Measurements from ENCODE around the gene GPC5.
"Not testable (repeated sequence)": the region's sequence is repeated elsewhere in the genome, so short reads cannot be mapped to it uniquely, and the experiment has no call there.

Gene GPC5

DNA sequence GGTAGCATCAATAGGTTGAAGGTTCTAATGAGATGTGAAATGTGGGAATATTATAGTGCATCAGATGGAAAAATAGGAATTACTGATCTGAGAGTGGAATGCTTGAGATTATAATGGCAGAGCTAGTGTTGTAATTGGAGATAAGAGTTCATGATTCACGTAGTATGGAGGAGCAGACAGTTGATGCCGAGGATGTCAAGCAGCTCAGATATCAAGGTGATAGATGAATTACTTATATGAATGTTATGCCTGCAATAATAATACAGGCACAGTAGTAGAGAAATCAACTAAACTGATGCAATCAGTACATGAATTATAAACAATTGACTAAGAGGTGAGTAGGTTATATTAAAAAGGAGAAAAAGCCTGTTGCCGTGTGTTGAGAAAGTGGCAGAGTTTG lies 1035.0 kb downstream of the GPC5 start:
- Mint-ChIP-seq H3K4me1 (ENCODE audit: low read depth) (no peaks in the 10 kb centered on the region), H3K36me3 (ENCODE audit: low read depth) (no peaks in the 10 kb centered on the region), H3K27ac (no peak overlapping the region), H3K4me3 (no peak overlapping the region), H3K27me3 (ENCODE audit: low read depth) (no peaks in the 10 kb centered on the region), H3K9me3 (peaks cover 3% of the 10 kb centered on the region)

DNA sequence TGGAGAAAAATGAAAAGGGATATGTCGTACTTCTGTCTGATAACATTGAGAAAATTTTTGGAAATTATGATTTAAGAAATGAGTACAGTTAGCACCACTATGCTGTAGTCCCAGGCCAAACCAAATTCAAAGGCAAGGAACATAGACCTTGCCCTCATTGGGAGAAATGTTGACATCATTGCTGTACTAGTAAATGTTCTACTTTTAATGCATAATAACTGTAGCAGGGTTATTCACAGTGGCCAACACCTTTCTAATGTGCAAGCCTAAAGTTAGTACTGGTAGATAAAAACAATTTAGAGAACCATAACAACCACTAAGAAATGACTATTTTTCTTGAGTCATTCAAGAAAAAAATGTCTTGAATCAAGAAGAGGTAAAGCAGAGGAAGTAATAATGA lies 1035.5 kb downstream of the GPC5 start:
- H3K36me3 Mint-ChIP-seq (ENCODE audit: low read depth), result no peaks in the 10 kb centered on the region
- H3K27ac Mint-ChIP-seq, result no peak overlapping the region
- H3K27me3 Mint-ChIP-seq (ENCODE audit: low read depth), result no peaks in the 10 kb centered on the region
- no peak overlapping the region for H3K4me3 Mint-ChIP-seq
- no peaks in the 10 kb centered on the region for H3K4me1 Mint-ChIP-seq (ENCODE audit: low read depth)
- peaks cover 3% of the 10 kb centered on the region for H3K9me3 Mint-ChIP-seq

DNA sequence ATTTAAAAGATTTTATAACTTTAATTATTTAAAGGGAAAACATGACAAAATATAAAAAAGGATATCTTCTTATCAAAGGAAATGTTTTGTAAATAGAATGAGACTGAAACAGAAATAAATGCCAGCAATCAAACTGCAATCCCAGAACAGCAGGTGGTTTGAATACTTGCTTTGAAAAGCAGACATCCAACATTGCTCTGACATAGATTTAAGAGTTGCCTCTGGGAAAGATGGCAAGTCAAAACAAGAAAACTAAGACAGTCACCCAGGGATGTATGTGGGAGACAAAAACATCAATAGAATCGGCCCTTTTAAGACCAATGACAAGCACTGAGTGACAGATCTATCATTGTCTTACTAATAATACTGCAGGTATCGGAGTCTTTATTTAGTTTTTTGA lies 1038.5 kb downstream of the GPC5 start:
- Mint-ChIP-seq H3K27me3 (ENCODE audit: low read depth) (no peaks in the 10 kb centered on the region), H3K4me3 (no peak overlapping the region), H3K36me3 (ENCODE audit: low read depth) (no peaks in the 10 kb centered on the region), H3K4me1 (ENCODE audit: low read depth) (no peaks in the 10 kb centered on the region), H3K9me3 (peaks cover 6% of the 10 kb centered on the region), H3K27ac (no peak overlapping the region)

DNA sequence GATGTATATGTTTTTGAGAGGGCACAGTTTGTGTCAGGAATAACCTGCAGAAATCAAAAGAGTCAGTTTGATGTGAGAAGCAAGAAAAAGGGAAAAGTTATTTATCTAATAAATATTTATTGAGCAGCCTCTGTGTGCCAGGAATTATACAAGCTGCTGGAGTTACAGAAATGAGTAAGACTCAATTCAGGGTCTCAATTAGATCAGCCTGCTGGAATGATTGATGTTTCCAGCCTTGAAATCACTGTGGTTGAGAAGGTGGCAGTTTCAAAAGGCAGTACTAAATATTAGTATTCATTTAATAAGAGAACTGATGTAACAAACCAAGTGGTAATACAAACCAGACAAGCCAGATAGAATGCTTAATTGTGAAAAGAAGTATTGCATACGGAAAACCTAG lies 1045.8 kb downstream of the GPC5 start:
- H3K4me1 Mint-ChIP-seq (ENCODE audit: low read depth), result no peaks in the 10 kb centered on the region
- peaks cover 3% of the 10 kb centered on the region for H3K9me3 Mint-ChIP-seq

DNA sequence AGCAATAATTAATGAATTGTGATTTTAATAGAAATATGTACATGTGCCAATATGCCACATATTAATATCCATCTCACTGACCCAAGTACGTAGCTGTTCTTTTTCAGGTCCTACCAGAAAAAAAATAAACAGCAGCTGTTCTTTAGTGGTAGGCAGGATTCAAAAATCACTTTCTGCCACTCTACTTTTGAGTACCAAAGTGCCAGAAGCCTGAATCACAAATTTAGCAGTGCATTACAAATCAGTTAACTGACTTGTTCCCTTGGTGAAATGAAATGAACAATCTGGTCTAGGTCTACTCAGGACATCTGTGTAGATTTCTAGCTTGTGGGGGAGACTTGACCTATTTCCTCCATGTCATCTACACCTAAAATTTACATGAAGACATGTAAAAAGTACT lies 1052.6 kb downstream of the GPC5 start:
- H3K36me3 Mint-ChIP-seq (ENCODE audit: low read depth), result no peaks in the 10 kb centered on the region
- no peaks in the 10 kb centered on the region for H3K27me3 Mint-ChIP-seq (ENCODE audit: low read depth)
- no peak overlapping the region for H3K27ac Mint-ChIP-seq
- H3K9me3 Mint-ChIP-seq, result peaks cover 9% of the 10 kb centered on the region
- H3K4me3 Mint-ChIP-seq, result no peak overlapping the region
- no peaks in the 10 kb centered on the region for H3K4me1 Mint-ChIP-seq (ENCODE audit: low read depth)

More for the DNA sequence above, 1045.8 kb downstream of the GPC5 start:
- Mint-ChIP-seq H3K36me3 (ENCODE audit: low read depth) (no peaks in the 10 kb centered on the region), H3K4me3 (no peak overlapping the region), H3K27me3 (ENCODE audit: low read depth) (no peaks in the 10 kb centered on the region), H3K27ac (no peak overlapping the region)

DNA sequence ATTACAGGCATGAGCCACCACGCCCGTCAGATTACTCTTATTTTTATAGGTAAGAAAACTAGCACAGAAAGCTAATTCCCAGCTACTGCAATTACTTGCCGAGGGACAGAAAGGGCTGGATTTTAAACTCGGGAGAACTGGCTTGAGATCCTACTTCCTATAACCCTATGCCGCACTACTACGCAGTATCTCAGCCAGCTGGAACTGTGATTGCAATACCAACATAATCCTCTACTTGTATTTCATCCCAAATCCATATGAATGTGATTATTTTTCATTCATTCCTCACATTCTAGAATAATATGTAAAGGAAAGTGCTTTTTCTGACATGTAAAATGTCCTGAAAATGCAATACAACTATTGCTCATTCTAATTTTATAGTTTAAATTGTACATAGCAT lies 1054.4 kb downstream of the GPC5 start:
- H3K36me3 Mint-ChIP-seq (ENCODE audit: low read depth), result no peaks in the 10 kb centered on the region
- H3K27ac Mint-ChIP-seq, result no peak overlapping the region
- H3K27me3 Mint-ChIP-seq (ENCODE audit: low read depth), result no peaks in the 10 kb centered on the region
- no peak overlapping the region for H3K4me3 Mint-ChIP-seq
- H3K9me3 Mint-ChIP-seq, result peaks cover 9% of the 10 kb centered on the region
- no peaks in the 10 kb centered on the region for H3K4me1 Mint-ChIP-seq (ENCODE audit: low read depth)

DNA sequence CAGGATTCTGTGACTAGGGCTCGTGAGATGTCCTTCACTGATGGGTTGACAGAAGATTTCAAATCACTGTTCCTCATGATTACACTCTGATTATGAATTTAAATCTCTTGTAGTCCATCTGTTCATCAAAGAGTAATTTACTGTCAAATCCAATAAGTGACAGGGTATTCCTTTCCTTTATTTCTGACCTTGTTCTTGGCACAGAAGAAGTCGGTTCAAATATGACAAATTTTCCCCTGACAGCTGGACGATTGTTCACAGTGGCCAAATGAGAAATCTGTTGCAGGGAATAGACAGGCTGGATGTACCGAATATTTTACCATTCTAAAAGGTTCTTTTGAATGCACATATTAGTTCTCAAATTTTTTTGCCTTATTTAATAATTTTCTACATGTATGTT lies 1060.9 kb downstream of the GPC5 start:
- H3K27me3 Mint-ChIP-seq (ENCODE audit: low read depth), result no peaks in the 10 kb centered on the region
- no peaks in the 10 kb centered on the region for H3K4me1 Mint-ChIP-seq (ENCODE audit: low read depth)
- H3K36me3 Mint-ChIP-seq (ENCODE audit: low read depth), result no peaks in the 10 kb centered on the region
- no peak overlapping the region for H3K27ac Mint-ChIP-seq
- peaks cover 3% of the 10 kb centered on the region for H3K9me3 Mint-ChIP-seq
- H3K4me3 Mint-ChIP-seq, result no peak overlapping the region

DNA sequence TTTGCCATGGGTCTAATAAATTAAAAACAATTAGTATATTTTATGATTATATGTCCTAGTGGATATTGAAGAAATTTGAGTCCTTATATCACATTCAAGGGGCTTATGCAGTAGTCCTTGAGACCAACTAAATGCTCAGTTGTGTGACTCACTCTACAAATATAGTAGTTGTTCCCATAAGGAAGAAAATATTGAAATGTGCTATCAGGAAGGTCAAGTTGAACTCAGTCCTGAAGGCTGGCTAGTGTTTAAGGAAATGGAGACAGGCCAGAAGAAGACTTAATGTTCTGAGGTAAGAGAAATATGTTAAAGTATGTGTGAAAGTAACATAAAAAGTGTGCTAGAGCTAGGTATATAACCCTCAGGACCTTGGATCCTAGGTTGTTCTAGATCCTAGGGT lies 1062.1 kb downstream of the GPC5 start:
- H3K36me3 Mint-ChIP-seq (ENCODE audit: low read depth), result no peaks in the 10 kb centered on the region

DNA sequence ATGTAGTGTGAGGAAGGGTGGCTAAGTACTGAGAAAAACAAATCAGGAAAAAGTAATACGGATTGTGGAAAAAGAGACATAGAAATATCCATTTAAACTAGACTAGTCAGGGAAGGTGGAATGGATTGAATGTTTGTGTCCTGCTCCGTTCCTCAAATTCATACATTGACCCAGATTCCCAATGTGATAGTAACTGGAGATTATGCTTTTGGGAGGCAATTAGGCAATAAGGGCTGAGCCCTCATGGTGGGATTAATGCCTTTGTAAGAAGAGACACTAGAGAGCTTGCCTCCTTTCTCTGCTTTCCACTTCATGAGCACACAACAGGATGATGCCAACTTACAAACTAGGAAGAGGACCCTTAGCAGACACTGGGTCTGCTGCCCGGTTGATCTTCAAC lies 1063.0 kb downstream of the GPC5 start:
- H3K9me3 Mint-ChIP-seq, result no peaks in the 10 kb centered on the region
- no peaks in the 10 kb centered on the region for H3K36me3 Mint-ChIP-seq (ENCODE audit: low read depth)
- no peak overlapping the region for H3K4me3 Mint-ChIP-seq
- no peaks in the 10 kb centered on the region for H3K27me3 Mint-ChIP-seq (ENCODE audit: low read depth)
- H3K4me1 Mint-ChIP-seq (ENCODE audit: low read depth), result no peaks in the 10 kb centered on the region
- H3K27ac Mint-ChIP-seq, result no peak overlapping the region

More for the DNA sequence above, 1062.1 kb downstream of the GPC5 start:
- Mint-ChIP-seq H3K27ac (no peak overlapping the region), H3K9me3 (no peaks in the 10 kb centered on the region), H3K4me1 (ENCODE audit: low read depth) (no peaks in the 10 kb centered on the region), H3K4me3 (no peak overlapping the region), H3K27me3 (ENCODE audit: low read depth) (no peaks in the 10 kb centered on the region)

DNA sequence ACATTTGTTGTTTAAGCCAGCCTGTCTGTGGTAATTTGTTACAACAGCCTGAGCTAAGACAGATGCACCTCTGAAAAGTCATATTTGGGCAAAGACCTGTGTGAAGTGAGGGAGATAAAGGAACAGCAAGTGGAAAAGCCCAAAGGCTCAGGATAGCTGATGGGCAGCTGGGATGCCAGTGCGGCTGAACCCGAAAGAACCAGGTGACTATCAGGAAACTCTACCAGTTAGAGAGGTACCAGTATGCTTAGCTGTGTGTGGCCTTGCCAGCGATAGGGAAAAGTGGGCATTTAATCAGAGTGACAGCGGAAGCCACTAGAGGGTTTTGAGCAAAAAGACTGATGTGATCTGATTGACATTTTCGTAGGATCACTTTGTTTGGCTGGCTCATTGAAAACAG lies 1063.4 kb downstream of the GPC5 start:
- Mint-ChIP-seq H3K4me1 (ENCODE audit: low read depth) (no peaks in the 10 kb centered on the region), H3K27ac (no peak overlapping the region), H3K9me3 (no peaks in the 10 kb centered on the region), H3K27me3 (ENCODE audit: low read depth) (no peaks in the 10 kb centered on the region), H3K36me3 (ENCODE audit: low read depth) (no peaks in the 10 kb centered on the region), H3K4me3 (no peak overlapping the region)

DNA sequence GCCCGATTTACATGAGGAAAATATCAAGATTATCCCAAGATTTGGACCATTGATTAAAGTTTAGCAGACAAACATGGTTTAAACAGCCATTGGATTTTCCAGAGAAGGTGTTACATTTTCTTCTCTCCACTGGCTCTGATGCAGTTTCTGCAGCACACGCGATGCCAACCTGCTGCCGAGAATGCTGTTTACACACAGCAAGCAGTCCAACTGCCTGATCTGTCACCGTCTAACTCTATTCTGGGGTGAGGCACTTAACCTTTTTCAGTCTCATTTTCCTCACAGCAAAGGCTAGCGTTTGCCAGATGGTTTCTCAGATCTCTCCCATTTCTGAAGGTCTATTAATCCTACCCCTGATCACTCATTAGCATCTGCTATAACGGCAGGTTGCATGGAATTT lies 1064.7 kb downstream of the GPC5 start:
- Mint-ChIP-seq H3K4me1 (ENCODE audit: low read depth) (no peaks in the 10 kb centered on the region), H3K36me3 (ENCODE audit: low read depth) (no peaks in the 10 kb centered on the region), H3K9me3 (no peaks in the 10 kb centered on the region)

DNA sequence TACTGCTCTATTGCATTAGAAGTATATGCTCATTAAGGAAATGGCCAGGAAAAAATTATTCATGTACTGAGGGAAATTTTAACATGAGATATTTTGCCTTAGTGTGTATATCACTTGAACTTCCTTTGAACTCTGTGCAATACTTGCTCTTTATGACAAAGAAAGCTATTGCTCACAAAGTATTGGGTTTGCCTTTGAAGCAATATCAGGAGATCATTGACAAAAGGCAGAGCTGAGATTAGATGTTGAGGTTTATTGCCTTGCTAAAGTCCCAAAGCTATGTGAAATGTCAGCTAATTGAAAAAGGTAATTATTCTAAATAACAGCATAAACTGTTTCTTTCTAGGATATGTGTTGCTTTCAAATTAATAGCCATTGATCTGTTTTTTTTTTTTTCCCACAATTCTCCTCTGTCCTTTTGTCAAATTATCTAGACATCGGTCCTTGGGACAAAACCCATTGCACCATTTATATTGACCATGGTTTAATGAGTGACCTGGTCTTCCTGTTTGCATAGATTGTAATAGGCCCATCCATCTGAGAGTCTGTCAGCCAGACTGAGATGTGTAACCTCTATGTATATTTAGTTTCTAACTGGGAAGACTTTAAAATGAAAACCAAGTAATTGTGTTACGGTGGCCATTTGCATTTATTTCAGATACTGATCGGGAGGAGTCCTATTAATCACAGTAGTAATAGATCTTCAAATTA lies 1075.5 kb downstream of the GPC5 start:
- Mint-ChIP-seq H3K27me3 (ENCODE audit: low read depth) (no peaks in the 10 kb centered on the region), H3K27ac (no peak overlapping the region), H3K4me1 (ENCODE audit: low read depth) (no peaks in the 10 kb centered on the region), H3K9me3 (peaks cover 9% of the 10 kb centered on the region), H3K4me3 (no peak overlapping the region), H3K36me3 (ENCODE audit: low read depth) (no peaks in the 10 kb centered on the region)

More for the DNA sequence above, 1064.7 kb downstream of the GPC5 start:
- Mint-ChIP-seq H3K4me3 (no peak overlapping the region), H3K27ac (no peak overlapping the region), H3K27me3 (ENCODE audit: low read depth) (no peaks in the 10 kb centered on the region)

DNA sequence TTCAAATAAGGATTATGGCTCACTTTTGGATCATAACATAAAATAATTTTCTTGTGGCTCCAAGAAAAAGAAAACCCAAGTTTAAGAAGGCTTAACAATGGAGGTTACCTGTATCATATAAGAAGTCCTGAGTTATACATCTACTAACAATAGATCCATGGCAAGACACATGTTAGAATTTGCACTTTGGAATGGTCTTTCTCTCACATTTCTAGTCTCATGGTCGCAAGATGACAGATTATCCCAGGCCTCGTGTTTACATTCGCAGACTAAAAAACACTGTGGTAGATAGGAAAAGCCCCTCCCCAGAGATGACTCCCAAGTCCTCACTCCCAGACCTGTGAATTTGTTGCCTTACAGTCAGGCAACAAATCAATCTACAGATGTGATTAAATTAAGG lies 1082.0 kb downstream of the GPC5 start:
- no peak overlapping the region for H3K27ac Mint-ChIP-seq
- H3K36me3 Mint-ChIP-seq (ENCODE audit: low read depth), result no peaks in the 10 kb centered on the region
- no peaks in the 10 kb centered on the region for H3K4me1 Mint-ChIP-seq (ENCODE audit: low read depth)
- H3K9me3 Mint-ChIP-seq, result peaks cover 6% of the 10 kb centered on the region
- H3K27me3 Mint-ChIP-seq (ENCODE audit: low read depth), result no peaks in the 10 kb centered on the region
- H3K4me3 Mint-ChIP-seq, result no peak overlapping the region

DNA sequence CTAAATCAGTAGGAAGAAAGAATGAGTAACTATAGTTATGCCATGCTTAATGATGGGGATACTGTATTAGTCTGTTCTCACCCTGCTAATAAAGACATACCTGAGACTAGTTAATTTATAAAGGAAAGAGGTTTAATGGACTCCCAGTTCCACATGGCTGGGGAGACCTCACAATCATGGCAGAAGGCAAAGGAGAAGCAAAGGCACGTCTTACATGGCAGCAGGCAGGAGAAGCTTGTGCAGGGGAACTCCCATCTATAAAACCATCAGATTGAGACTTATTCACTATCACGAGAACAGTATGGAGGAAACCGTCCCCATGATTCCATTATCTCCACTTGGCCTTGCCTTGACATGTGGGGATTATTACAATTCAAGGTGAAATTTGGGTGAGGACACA lies 1084.4 kb downstream of the GPC5 start:
- not testable (repeated sequence) for H3K9me3 Mint-ChIP-seq; H3K27me3 Mint-ChIP-seq (ENCODE audit: low read depth); H3K4me1 Mint-ChIP-seq (ENCODE audit: low read depth); H3K4me3 Mint-ChIP-seq; H3K27ac Mint-ChIP-seq; H3K36me3 Mint-ChIP-seq (ENCODE audit: low read depth)

DNA sequence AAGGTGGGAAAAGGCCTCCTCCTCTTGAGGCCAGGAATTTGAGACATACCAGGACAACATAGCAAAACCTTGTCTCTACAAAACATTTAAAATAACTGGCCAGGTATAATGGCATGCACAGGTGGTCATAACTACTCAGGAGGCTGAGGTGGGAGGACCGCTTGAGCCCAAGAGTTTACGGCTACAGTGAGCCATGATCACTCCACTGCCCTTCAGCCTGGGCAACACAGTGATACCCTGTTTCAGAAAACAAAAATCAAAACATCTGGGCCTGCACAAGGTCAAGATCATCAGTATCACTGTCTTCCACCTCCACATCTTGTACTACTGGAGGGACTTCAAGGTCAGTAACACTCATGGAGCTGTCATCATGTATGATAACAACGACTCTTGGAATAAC lies 1085.5 kb downstream of the GPC5 start:
- H3K4me3 Mint-ChIP-seq, result no peak overlapping the region
- peaks cover 7% of the 10 kb centered on the region for H3K9me3 Mint-ChIP-seq
- no peaks in the 10 kb centered on the region for H3K36me3 Mint-ChIP-seq (ENCODE audit: low read depth)
- H3K4me1 Mint-ChIP-seq (ENCODE audit: low read depth), result no peaks in the 10 kb centered on the region
- H3K27me3 Mint-ChIP-seq (ENCODE audit: low read depth), result no peaks in the 10 kb centered on the region
- no peak overlapping the region for H3K27ac Mint-ChIP-seq

DNA sequence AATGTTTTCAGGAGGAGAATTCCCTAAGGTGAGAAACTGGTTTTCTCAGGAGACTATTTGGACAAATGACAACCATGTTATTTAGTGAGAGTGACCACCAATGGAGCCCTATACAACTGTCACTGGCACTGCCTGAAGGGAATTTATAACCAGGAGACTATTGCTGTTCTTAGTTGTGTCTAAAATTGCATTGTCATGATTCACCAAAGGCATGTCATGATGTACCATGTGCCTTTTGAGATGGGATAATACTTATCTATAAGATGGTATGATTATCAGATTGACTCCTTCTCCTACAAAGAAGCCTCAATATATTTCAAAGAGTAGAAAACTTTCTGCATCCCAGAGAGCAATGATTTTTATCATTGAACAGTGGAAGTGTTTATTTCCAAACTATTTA lies 1088.8 kb downstream of the GPC5 start:
- no peaks in the 10 kb centered on the region for H3K27me3 Mint-ChIP-seq (ENCODE audit: low read depth)
- no peaks in the 10 kb centered on the region for H3K36me3 Mint-ChIP-seq (ENCODE audit: low read depth)
- H3K9me3 Mint-ChIP-seq, result peaks cover 5% of the 10 kb centered on the region
- H3K4me1 Mint-ChIP-seq (ENCODE audit: low read depth), result no peaks in the 10 kb centered on the region
- H3K27ac Mint-ChIP-seq, result no peak overlapping the region
- H3K4me3 Mint-ChIP-seq, result no peak overlapping the region
